BJ (cell line): ENCODE results near the gene MRPL42. TPM values are rescaled to one million over a fixed set of nuclear protein-coding genes. Genes with fewer than 3 reads are reported as not detected.

Experiments used
- CTCF ChIA-PET: fragments of 350-600 bp; formaldehyde crosslinking; extraction: SDS; loops from one replicate; lab custom pipeline; 2021; ENCODE audit warnings: antibody characterized with exemption, inconsistent platforms; lab: Yijun Ruan, JAX
- POLR2A ChIA-PET: fragments of 300-600 bp; sonication (Branson Sonifier 250); formaldehyde crosslinking; extraction: SDS; loops from one replicate; lab custom pipeline; 2021; ENCODE audit warnings: antibody characterized with exemption; lab: Charles Lee
- DNase-seq: peaks from one replicate; pipeline ENCODE4 v3.0.0-alpha.2; 2011; ENCODE audit warnings: low read depth
- H3K27me3 ChIP-seq: 2 replicates; pipeline ENCODE4 v1.6.0; 2011; ENCODE audit warnings: low read length; ENCODE audit not compliant: control insufficient read depth, insufficient read depth
- H3K36me3 ChIP-seq: 2 replicates; pipeline ENCODE4 v1.5.1; 2011; ENCODE audit warnings: low read length; ENCODE audit not compliant: control insufficient read depth, insufficient read depth
- H3K4me3 ChIP-seq: 2 replicates; pipeline ENCODE4 v1.5.1; 2011; ENCODE audit warnings: low read depth, mild to moderate bottlenecking, control low read depth, low read length
- polyA minus RNA-seq: library from RNA; depleted of rRNA, polyadenylated mRNA; stranded (reverse); fragments of >200 nt; gene quantifications from 2 replicates; pipeline ENCODE4 v1.2.3, GENCODE V29; 2011; rRNA and poly(A)+ RNA removed
- polyA plus RNA-seq: library from polyadenylated mRNA; depleted of rRNA; stranded (reverse); fragments of >200 nt; gene quantifications from 2 replicates; pipeline ENCODE4 v1.2.3, GENCODE V29; 2011; rRNA removed
- TF ChIP-seq, protein P1 (sequence below): IDR thresholded peaks from 2 replicates; pipeline ENCODE4 v1.5.1; 2011; ENCODE audit warnings: low read depth, mild to moderate bottlenecking, control low read depth, inconsistent platforms, low read length, moderate library complexity; ENCODE audit not compliant: insufficient read depth

The MRPL42 gene
- polyA plus RNA-seq (28.1 and 73.3 TPM in 2 replicates), polyA minus RNA-seq (11.5 and 11.6 TPM in 2 replicates)

DNA sequence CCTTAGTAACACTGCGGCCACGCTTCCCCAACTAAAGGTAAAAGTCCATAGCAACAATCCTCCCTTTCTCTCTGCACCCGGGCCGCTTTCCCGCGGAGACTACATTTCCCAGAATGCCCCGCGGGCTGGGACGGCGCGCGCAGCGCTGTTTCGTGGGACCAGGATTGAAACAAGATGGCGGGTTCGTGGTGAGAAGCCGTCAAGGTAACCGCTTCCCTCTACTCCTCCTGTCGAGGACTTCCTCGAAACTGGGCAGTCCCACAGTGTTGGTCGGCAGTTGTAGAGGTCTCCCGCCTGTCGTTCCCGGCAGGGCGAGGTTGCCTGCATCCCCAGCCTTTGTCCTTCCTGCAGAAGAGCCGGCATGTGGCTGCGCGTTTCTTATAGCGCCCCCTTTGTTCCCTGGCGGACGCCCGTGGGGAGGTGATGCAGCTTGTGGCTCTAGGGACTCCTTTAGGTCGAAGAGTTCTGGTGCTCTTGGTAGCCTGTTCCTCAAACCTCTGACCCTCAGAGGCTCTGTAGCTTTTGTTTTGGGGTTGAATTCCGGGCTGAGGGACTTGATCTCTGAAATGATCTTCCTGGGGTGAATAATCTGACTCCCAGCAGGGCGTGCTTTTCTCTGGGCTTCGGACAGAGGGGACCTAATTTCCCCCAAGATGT, at the start of gene MRPL42:
TSS of gene MRPL42 (plus strand) at position 164 of the 657 bp plus-strand sequence. CDS start 1,772 bp downstream, outside the sequence.
- Histone ChIP-seq H3K4me3 (peak within 1 kb of the TSS; percentile 58), H3K36me3 (no peaks in the 10 kb centered on the region), H3K27me3 (no peaks in the 10 kb centered on the region)
- DNase-seq: peak; percentile 47
- POLR2A ChIA-PET: no interaction called here
- TF ChIP-seq, protein P1, sequence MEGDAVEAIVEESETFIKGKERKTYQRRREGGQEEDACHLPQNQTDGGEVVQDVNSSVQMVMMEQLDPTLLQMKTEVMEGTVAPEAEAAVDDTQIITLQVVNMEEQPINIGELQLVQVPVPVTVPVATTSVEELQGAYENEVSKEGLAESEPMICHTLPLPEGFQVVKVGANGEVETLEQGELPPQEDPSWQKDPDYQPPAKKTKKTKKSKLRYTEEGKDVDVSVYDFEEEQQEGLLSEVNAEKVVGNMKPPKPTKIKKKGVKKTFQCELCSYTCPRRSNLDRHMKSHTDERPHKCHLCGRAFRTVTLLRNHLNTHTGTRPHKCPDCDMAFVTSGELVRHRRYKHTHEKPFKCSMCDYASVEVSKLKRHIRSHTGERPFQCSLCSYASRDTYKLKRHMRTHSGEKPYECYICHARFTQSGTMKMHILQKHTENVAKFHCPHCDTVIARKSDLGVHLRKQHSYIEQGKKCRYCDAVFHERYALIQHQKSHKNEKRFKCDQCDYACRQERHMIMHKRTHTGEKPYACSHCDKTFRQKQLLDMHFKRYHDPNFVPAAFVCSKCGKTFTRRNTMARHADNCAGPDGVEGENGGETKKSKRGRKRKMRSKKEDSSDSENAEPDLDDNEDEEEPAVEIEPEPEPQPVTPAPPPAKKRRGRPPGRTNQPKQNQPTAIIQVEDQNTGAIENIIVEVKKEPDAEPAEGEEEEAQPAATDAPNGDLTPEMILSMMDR: peak; percentile 91
- CTCF ChIA-PET: interaction anchor here (0.6 to 1.9 kb wide), 6 partner anchors 11 to 633 kb away, joined by 3 to 6 read pairs (median 4); no protein-coding TSS in a partner anchor

DNA sequence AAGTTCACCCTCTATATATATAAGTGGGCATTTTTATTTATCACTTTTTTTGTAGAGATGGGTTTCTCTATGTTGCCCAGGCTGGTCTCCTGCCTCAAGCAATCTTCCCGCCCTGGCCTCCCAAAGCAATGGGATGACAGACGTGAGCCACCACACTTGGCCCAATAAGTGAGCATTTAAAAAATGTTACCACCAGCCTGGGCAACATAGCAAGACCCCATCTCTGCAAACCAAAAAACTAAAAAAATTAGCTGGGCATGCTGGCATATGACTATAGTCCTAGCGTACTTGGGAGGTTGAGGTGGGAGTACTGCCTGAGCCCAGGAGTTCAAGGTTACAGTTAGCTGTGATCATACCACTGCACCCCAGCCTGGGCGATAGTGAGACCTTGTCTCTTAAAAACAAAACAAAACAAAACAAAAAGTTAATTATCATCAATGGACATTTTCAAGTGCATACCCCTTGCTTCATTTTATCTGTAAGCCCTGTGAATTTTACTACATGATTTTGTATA, 49.3 kb upstream of the MRPL42 start:
- no peak overlapping the region for H3K4me3 ChIP-seq
- POLR2A ChIA-PET: no interaction called here
- TF ChIP-seq, protein P1: no peak
- H3K36me3 ChIP-seq: no peaks in the 10 kb centered on the region
- H3K27me3 ChIP-seq: no peaks in the 10 kb centered on the region
- no peak for DNase-seq
- CTCF ChIA-PET: interaction anchor here (0.6 to 5.7 kb wide), 5 partner anchors 13 to 1032 kb away, joined by 3 to 52 read pairs (median 3); no protein-coding TSS in a partner anchor

DNA sequence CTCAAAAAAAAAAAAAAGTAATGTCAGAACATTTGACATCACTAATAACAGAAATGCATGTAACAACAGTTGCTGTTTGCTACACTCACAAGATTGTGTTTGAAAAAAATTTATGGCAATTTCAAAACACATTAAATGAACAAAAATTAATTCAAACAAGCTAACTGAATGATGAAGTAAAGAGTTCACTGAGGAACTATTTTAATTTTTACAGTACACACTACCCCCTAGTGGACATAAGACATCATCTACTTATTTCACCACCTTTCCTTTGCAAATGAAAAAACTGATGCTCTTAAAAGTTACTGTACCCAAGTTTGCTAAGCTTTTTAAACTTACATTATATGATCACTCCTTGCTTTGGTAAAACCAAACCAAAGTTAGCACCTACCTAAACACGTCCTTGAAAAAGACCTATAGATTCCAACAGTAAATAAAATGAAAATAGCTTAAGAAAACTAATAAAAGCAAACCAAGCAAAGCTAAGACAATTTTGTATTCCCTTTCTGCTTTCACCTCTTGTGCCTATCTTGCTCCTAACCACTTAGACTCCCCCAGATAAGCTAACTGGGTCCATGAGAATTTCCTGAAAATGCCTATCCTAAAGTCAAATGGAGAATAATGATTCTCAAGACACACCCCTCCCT, 47.8 kb upstream of the MRPL42 start:
- DNase-seq: peak; percentile 26

DNA sequence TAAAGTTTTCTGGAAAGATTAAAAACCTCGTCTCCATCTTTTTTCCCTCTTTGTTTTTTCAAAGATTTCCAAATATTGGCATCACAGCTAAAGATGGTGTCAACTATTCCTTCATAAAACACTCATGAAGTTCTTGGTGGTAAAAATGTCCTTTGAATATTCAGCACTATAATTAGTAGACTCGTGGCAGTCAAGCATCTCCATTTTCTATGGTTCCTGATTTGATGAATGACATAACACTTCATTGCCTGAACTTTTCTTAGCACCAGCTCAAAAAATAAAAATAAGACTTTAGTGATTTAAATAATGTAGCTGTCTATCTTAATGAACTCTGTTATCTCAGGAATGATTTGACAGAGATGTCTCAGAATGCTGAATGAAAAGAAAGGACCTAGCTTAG, 45.3 kb upstream of the MRPL42 start:
- TF ChIP-seq, protein P1: no peak
- Histone ChIP-seq H3K36me3 (no peaks in the 10 kb centered on the region), H3K27me3 (no peaks in the 10 kb centered on the region), H3K4me3 (no peak overlapping the region)
- ChIA-PET POLR2A (no interaction called here), CTCF (interaction anchor here (0.6 to 5.7 kb wide), 5 partner anchors 18 to 435 kb away, joined by 3 to 52 read pairs (median 3); no protein-coding TSS in a partner anchor)
- DNase-seq: no peak

More for the DNA sequence above, 47.8 kb upstream of the MRPL42 start:
- Histone ChIP-seq H3K4me3 (no peak overlapping the region), H3K36me3 (no peaks in the 10 kb centered on the region), H3K27me3 (no peaks in the 10 kb centered on the region)
- ChIA-PET POLR2A (no interaction called here), CTCF (interaction anchor here (0.6 to 5.7 kb wide), 30 partner anchors 8 to 683 kb away, joined by 3 to 52 read pairs (median 4); no protein-coding TSS in a partner anchor)
- TF ChIP-seq, protein P1: peak; percentile 53
